ENCODE measurements around the gene OSMR. TPM values are rescaled to one million over a fixed set of nuclear protein-coding genes. Genes with fewer than 3 reads are reported as not detected.
A peak's percentile ranks its signal among the peaks of the same experiment; 100 is the strongest.

The OSMR gene
- total and polyA plus RNA-seq, 2 of the 13 experiments (the other 11 are each of a cell fraction or from before 2014, with no cell fraction given): 21.3 to 86.5 TPM

DNA sequence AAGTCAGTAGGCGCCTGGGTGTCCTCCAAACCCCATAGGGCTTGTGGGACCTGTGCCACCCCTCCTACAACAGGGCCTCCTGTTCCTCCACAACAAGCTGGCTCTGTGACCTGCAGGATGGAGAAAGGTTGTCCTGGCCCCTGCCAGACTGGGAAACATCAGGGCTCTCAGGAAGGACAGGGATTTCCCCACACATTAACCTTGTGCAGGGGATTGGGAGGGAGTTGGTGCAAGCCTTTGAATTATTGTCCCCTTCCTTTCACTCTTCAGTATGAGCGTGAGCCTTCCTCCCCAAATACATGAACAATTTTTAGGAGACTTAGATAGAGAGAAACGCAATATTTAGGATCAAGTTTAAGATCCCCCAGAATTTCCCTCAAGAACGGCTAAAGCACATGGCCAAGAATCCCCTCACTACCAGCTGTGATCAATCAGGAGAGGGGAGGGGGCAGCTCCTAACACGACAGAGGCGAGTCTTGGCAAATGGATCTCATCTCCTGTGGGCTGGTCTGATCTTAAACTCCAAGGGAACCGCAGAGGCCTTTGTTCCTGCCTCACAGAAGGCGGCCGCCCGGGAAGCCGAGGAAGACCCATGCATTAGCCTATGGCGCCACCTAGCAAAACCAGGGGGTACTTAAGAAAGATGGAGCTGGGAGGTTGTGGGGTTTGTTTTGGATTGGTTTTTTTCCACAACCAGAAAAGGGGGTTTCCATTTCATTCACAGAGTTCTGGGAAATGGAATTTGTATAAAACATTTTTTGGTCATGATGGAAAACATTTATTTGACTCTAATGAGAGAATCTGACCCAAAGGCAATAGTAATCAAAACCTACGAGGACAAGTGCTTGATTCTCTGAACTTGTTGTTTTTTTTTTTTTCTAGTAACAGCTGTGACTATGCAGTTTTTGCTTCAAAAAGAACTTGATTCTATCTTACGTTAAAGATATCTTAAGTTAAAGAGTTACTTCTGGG lies 36.1 kb upstream of the OSMR start (continued):
- TF ChIP-seq, protein P1, sequence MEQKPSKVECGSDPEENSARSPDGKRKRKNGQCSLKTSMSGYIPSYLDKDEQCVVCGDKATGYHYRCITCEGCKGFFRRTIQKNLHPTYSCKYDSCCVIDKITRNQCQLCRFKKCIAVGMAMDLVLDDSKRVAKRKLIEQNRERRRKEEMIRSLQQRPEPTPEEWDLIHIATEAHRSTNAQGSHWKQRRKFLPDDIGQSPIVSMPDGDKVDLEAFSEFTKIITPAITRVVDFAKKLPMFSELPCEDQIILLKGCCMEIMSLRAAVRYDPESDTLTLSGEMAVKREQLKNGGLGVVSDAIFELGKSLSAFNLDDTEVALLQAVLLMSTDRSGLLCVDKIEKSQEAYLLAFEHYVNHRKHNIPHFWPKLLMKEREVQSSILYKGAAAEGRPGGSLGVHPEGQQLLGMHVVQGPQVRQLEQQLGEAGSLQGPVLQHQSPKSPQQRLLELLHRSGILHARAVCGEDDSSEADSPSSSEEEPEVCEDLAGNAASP (CRISPR knock-in tag; IDR thresholded peaks at IDR 0.05; ENCODE audit: borderline replicate concordance): 0 out of 2 replicates have a peak, but pooled peaks have one; percentile 20
- TF ChIP-seq, protein P2, sequence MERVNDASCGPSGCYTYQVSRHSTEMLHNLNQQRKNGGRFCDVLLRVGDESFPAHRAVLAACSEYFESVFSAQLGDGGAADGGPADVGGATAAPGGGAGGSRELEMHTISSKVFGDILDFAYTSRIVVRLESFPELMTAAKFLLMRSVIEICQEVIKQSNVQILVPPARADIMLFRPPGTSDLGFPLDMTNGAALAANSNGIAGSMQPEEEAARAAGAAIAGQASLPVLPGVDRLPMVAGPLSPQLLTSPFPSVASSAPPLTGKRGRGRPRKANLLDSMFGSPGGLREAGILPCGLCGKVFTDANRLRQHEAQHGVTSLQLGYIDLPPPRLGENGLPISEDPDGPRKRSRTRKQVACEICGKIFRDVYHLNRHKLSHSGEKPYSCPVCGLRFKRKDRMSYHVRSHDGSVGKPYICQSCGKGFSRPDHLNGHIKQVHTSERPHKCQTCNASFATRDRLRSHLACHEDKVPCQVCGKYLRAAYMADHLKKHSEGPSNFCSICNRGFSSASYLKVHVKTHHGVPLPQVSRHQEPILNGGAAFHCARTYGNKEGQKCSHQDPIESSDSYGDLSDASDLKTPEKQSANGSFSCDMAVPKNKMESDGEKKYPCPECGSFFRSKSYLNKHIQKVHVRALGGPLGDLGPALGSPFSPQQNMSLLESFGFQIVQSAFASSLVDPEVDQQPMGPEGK (CRISPR knock-in tag; IDR thresholded peaks at IDR 0.05): 0 out of 2 replicates have a peak, but pooled peaks have one; percentile 25
- TF ChIP-seq KAT7 (CRISPR knock-in tag; IDR thresholded peaks at IDR 0.05; ENCODE audit: borderline replicate concordance) (no peak), ZNF891 (CRISPR knock-in tag; IDR thresholded peaks at IDR 0.05) (no peak), ZFX (CRISPR knock-in tag; IDR thresholded peaks at IDR 0.05; ENCODE audit: low read depth) (0 out of 2 replicates have a peak, but pooled peaks have one; percentile 27), ELF1 (CRISPR knock-in tag; IDR thresholded peaks at IDR 0.05) (no peak), STAG1 (CRISPR knock-in tag; IDR thresholded peaks at IDR 0.05) (peak; percentile 93), TGIF2 (CRISPR knock-in tag; IDR thresholded peaks at IDR 0.05) (no peak), RFX5 (IDR thresholded peaks at IDR 0.05; ENCODE audit: low read depth, low read length) (no peak), YY1 (IDR thresholded peaks at IDR 0.05; ENCODE audit: insufficient read depth, insufficient replicate concordance, low read depth, low read length) (peak; percentile 47), MYC (CRISPR knock-in tag; IDR thresholded peaks at IDR 0.05; ENCODE audit: borderline replicate concordance) (no peak), SMC3 (IDR thresholded peaks at IDR 0.05; ENCODE audit: low read length) (peak; percentile 89), GTF2F1 (IDR thresholded peaks at IDR 0.05; ENCODE audit: low read length) (no peak), XRCC5 (optimal IDR thresholded peaks at IDR 0.05; ENCODE audit: low read length) (peak; percentile 60), IRF2 (CRISPR knock-in tag; IDR thresholded peaks at IDR 0.05) (no peak)
- TF ChIP-seq, protein P3, sequence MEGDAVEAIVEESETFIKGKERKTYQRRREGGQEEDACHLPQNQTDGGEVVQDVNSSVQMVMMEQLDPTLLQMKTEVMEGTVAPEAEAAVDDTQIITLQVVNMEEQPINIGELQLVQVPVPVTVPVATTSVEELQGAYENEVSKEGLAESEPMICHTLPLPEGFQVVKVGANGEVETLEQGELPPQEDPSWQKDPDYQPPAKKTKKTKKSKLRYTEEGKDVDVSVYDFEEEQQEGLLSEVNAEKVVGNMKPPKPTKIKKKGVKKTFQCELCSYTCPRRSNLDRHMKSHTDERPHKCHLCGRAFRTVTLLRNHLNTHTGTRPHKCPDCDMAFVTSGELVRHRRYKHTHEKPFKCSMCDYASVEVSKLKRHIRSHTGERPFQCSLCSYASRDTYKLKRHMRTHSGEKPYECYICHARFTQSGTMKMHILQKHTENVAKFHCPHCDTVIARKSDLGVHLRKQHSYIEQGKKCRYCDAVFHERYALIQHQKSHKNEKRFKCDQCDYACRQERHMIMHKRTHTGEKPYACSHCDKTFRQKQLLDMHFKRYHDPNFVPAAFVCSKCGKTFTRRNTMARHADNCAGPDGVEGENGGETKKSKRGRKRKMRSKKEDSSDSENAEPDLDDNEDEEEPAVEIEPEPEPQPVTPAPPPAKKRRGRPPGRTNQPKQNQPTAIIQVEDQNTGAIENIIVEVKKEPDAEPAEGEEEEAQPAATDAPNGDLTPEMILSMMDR (CRISPR knock-in tag; IDR thresholded peaks at IDR 0.05): peak; percentile 88
- TF ChIP-seq, protein P4, sequence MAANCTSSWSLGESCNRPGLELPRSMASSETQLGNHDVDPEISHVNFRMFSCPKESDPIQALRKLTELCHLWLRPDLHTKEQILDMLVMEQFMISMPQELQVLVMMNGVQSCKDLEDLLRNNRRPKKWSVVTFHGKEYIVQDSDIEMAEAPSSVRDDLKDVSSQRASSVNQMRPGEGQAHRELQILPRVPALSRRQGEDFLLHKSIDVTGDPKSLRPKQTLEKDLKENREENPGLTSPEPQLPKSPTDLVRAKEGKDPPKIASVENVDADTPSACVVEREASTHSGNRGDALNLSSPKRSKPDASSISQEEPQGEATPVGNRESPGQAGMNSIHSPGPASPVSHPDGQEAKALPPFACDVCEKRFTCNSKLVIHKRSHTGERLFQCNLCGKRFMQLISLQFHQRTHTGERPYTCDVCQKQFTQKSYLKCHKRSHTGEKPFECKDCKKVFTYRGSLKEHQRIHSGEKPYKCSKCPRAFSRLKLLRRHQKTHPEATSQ (CRISPR knock-in tag; IDR thresholded peaks at IDR 0.05; ENCODE audit: borderline replicate concordance): no peak
- TF ChIP-seq, protein P5, sequence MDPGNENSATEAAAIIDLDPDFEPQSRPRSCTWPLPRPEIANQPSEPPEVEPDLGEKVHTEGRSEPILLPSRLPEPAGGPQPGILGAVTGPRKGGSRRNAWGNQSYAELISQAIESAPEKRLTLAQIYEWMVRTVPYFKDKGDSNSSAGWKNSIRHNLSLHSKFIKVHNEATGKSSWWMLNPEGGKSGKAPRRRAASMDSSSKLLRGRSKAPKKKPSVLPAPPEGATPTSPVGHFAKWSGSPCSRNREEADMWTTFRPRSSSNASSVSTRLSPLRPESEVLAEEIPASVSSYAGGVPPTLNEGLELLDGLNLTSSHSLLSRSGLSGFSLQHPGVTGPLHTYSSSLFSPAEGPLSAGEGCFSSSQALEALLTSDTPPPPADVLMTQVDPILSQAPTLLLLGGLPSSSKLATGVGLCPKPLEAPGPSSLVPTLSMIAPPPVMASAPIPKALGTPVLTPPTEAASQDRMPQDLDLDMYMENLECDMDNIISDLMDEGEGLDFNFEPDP (CRISPR knock-in tag; conservative IDR thresholded peaks at IDR 0.05): no peak
